CD4-positive, CD25-positive, alpha-beta regulatory T cell (primary cell): ENCODE results near the gene LRPAP1. TPM values are rescaled to one million over a fixed set of nuclear protein-coding genes. Genes with fewer than 3 reads are reported as not detected.

Experiments
- ATAC-seq, 2 donors: fragments of 150-1000 bp; cut with Tn5 transposase; one replicate each; pipeline ENCODE4 v1.10.0; 2021; ENCODE audit warnings: low read depth in 2 of 2, moderate number of reproducible peaks in 2 of 2, moderate library complexity in 1 of 2
- DNase-seq, 3 donors: peaks; one replicate each; pipeline versions ENCODE4 v3.0.0 to v3.0.0-alpha.2; 2012 to 2022; ENCODE audit warnings: mixed read lengths in 1 of 3
- H3K27ac ChIP-seq: one replicate; pipeline ENCODE4 v1.7.0; 2013; ENCODE audit warnings: mild to moderate bottlenecking, low read length; ENCODE audit not compliant: insufficient read depth, poor library complexity, severe bottlenecking
- H3K27me3 ChIP-seq: one replicate; pipeline ENCODE4 v1.7.0; 2013; ENCODE audit warnings: low read length; ENCODE audit not compliant: control insufficient read depth, insufficient read depth
- H3K36me3 ChIP-seq: one replicate; pipeline ENCODE4 v1.7.0; 2013; ENCODE audit warnings: mild to moderate bottlenecking, low read length, moderate library complexity; ENCODE audit not compliant: control insufficient read depth, insufficient read depth
- H3K4me1 ChIP-seq: 2 replicates; pipeline ENCODE4 v1.7.0; 2013; ENCODE audit warnings: mild to moderate bottlenecking, low read length; ENCODE audit not compliant: insufficient read depth, control insufficient read depth, poor library complexity, severe bottlenecking
- H3K4me3 ChIP-seq: one replicate; pipeline ENCODE4 v1.7.0; 2013; ENCODE audit warnings: low read depth, mild to moderate bottlenecking, low read length, moderate library complexity
- H3K9me3 ChIP-seq, 2 experiments: 1 replicate in 1 of 2; 2 replicates in 1 of 2; pipeline ENCODE4 v1.7.0; 2013; ENCODE audit warnings: low read length in 2 of 2, mild to moderate bottlenecking in 1 of 2, moderate library complexity in 1 of 2; ENCODE audit not compliant: control insufficient read depth in 2 of 2
- H3K27ac Mint-ChIP-seq, 3 donors: one replicate each; pipeline ENCODE4 v1.8.0; 2020 to 2022; ENCODE audit warnings: mild to moderate bottlenecking in 3 of 3, mixed read lengths in 3 of 3, moderate library complexity in 2 of 3
- H3K27me3 Mint-ChIP-seq: one replicate; pipeline ENCODE4 v1.8.0; 2022; ENCODE audit warnings: mild to moderate bottlenecking, mixed read lengths
- H3K36me3 Mint-ChIP-seq: one replicate; pipeline ENCODE4 v1.8.0; 2020; ENCODE audit warnings: mixed read lengths
- H3K4me1 Mint-ChIP-seq, 4 donors: one replicate each; pipeline ENCODE4 v1.8.0; 2020 to 2022; ENCODE audit warnings: mixed read lengths in 4 of 4, mild to moderate bottlenecking in 1 of 4
- H3K4me3 Mint-ChIP-seq, 4 donors: one replicate each; pipeline ENCODE4 v1.8.0; 2020 to 2022; ENCODE audit warnings: mild to moderate bottlenecking in 4 of 4, mixed read lengths in 4 of 4, moderate library complexity in 3 of 4
- H3K9me3 Mint-ChIP-seq, 7 donors: one replicate each; pipeline ENCODE4 v1.8.0; 2020 to 2022; ENCODE audit warnings: mixed read lengths in 7 of 7, mild to moderate bottlenecking in 3 of 7, moderate library complexity in 2 of 7
- polyA plus RNA-seq, 4 donors: library from polyadenylated mRNA; unstranded; fragments of 300-500 nt; fragmentation: Illumina TruSeq; gene quantifications; one replicate each; pipeline ENCODE4 v1.2.3, GENCODE V29; 2021
- total RNA-seq: library from RNA; stranded (reverse); gene quantifications from one replicate; pipeline ENCODE4 v1.2.3, GENCODE V29; 2022

The LRPAP1 gene
- total and polyA plus RNA-seq, 5 donors from 2014 or later, result 78.4 to 111 (median 99.2) TPM

DNA sequence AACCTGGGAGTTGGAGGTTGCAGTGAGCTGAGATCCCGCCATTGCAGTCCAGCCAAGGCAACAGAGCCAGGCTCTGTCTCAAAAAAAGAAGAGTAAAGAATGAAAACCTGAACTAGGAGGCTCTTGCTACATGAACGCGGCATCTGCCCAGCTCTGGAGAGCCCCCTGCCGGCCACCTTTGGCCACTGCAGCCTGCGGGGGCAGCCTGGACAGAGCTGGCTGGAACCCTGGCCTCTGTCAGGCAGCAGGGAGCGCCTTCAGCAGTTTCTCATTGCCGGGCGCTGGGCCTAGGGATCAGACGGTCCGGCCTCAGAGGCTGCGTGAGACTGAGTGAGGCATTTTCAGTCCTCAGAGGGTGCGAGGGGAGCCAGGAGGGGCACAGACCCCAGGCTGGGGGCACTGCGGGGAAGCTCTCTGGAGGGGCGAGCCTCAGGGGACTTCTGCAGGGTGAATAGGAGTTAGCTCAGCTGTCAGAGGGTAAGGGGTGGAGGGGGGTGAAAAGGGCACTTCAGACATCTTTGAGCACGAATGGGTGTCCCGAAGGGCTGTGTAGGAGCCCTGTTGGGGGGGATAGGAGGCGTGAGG is 51.6 kb downstream of the LRPAP1 start:
- H3K27ac Mint-ChIP-seq, result no peak overlapping the region

DNA sequence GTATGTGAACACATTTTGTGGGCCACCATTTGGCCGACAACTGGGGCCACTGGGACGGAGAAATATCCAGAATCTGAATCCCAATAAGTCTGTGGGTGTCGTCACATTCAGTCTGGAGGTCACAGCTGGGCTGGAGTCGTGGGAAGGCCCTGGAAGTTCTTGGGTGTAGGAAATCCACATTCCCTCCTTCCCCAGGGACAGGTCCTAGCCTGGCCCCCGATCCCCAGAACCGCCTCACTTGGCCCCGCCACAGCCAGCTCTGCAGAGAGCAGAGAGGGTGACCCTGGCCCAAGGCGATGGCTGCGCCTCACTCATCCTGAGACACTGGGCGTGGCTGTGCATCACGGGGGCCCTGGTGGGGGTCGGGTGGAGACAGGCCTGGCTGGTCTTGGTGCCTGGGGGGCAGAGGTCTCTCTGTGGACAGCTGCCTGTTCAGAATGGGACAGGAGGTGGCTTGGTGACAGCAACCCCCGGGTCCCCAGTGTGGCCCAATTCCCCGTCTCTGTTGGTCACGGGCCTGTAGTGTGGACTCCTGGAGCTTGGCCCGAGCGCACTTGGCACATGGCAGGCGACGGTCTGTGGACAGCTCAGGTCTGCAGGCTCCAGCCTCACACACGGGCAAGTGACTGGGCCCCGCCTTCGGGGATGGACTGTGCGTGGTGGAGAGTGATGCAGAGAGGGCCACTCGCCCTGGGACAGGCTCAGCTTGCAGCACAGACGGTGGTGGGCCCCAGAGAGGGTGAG is 52.7 kb downstream of the LRPAP1 start:
- H3K27ac ChIP-seq, result no peak overlapping the region
- H3K9me3 Mint-ChIP-seq, result no peaks in the 10 kb centered on the region
- peaks cover 17% of the 10 kb centered on the region for H3K27me3 Mint-ChIP-seq
- H3K4me1 Mint-ChIP-seq, result peaks cover 0 to 5% (median 0%) of the 10 kb centered on the region in 4 donors
- ATAC-seq (no peak), DNase-seq (no peak)
- no peaks in the 10 kb centered on the region for H3K36me3 Mint-ChIP-seq
- H3K4me1 ChIP-seq, result no peaks in the 10 kb centered on the region
- no peaks in the 10 kb centered on the region for H3K36me3 ChIP-seq
- H3K27me3 ChIP-seq, result no peaks in the 10 kb centered on the region
- no peak overlapping the region for H3K27ac Mint-ChIP-seq
- H3K9me3 ChIP-seq, result no peaks in the 10 kb centered on the region
- H3K4me3 ChIP-seq, result no peak overlapping the region
- peak overlapping the region in 1 of 4 donors; percentile 31 for H3K4me3 Mint-ChIP-seq

More for the DNA sequence above, 51.6 kb downstream of the LRPAP1 start:
- Mint-ChIP-seq H3K4me1 (peaks cover 0 to 7% (median 0%) of the 10 kb centered on the region in 4 donors), H3K36me3 (no peaks in the 10 kb centered on the region), H3K27me3 (peaks cover 17% of the 10 kb centered on the region), H3K9me3 (peaks cover 0 to 1% (median 0%) of the 10 kb centered on the region in 7 donors), H3K4me3 (no peak overlapping the region)
- Histone ChIP-seq H3K4me3 (no peak overlapping the region), H3K27me3 (no peaks in the 10 kb centered on the region), H3K36me3 (no peaks in the 10 kb centered on the region), H3K9me3 (no peaks in the 10 kb centered on the region), H3K27ac (no peak overlapping the region), H3K4me1 (peaks cover 9% of the 10 kb centered on the region)
- DNase-seq (peak; percentile 50 to 66 (median 58)), ATAC-seq (peak; percentile 63 to 71)

DNA sequence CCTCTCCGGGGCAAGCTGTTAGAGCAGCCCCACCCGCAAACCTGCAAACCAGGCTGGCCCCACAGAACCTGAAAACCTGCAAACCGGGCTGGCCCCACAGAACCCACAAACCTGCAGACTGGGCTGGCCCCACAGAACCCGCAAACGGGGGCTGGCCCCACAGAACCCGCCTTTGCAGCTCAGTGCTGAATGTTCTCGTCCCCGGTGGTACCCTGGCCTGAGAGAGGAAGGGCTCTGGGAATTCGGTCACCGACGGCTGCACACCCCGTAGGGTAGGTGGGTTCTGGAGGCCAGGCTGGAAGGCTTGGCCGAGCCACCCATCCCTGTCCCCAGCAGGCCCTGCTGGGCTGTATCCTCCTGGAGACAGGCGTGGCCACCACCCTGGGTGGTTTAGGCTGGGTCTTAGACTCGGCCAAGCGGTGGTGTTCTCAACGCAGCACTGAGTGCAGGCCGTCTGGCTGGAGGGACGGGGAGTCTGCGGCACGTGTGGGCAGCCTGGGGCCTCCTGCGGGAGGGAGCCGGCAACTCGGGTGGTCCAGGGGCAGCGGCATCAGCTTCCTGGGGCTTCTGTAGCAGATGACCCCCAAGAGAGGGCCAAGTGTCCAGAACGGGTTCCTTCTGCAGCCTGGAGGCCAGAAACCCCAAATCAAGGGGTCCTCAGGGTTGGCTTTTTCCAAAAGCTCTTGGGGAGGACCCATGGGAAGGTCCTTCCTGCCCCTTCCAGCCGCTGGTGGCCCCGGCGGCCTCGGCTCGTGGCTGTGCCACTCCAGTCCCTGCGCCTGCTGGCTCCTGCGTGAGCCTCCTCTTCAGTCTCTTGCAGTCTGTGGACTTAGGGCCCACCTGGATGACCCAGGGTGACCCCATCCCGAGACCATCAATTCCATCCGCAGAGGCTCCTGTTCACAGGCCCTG is 53.5 kb downstream of the LRPAP1 start:
- no peaks in the 10 kb centered on the region for H3K9me3 Mint-ChIP-seq
- H3K27me3 Mint-ChIP-seq, result peaks cover 17% of the 10 kb centered on the region
- DNase-seq (no peak), ATAC-seq (no peak)
- H3K36me3 Mint-ChIP-seq, result no peaks in the 10 kb centered on the region
- H3K4me3 ChIP-seq, result no peak overlapping the region
- no peaks in the 10 kb centered on the region for H3K4me1 ChIP-seq
- H3K4me1 Mint-ChIP-seq, result peaks cover 0 to 5% (median 0%) of the 10 kb centered on the region in 4 donors
- no peaks in the 10 kb centered on the region for H3K9me3 ChIP-seq
- H3K27ac Mint-ChIP-seq, result no peak overlapping the region
- H3K27ac ChIP-seq, result no peak overlapping the region
- no peaks in the 10 kb centered on the region for H3K27me3 ChIP-seq
- H3K4me3 Mint-ChIP-seq, result no peak overlapping the region
- no peaks in the 10 kb centered on the region for H3K36me3 ChIP-seq

DNA sequence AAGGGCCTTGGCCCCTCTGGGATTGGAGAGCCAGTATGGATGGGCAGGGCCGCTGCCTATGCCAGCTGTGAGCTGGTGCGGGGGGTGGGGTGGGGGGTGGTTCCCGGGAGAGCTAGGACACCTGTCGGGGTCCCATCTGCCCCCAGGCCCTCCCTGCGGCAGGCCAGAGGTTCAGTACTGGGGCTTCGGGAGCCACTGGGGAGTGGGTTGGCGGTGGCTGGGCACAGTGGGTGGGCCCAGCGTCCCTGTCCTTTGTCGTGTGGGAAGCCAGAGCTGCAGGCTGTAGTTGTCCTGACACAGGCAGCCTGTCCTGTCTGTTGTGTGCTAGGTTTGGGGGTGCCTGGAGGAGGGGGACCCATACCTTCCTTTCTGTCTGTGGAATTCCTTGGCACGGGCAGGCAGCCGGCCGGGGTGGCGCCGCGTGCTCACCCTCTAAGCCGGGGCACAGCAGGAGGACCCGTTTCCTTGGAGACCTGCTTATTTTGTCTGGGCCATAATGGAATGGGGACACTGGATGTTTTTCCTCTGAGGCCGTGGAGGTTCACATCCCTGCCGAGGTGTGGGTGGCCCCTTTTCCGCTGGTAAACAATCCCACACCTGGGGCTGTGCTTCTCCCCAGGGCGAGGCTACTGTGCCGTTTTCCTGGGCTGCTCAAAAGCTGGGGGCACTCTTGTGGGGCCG is 54.3 kb downstream of the LRPAP1 start:
- peaks cover 0 to 5% (median 0%) of the 10 kb centered on the region in 4 donors for H3K4me1 Mint-ChIP-seq
- Histone ChIP-seq H3K4me3 (no peak overlapping the region), H3K27ac (no peak overlapping the region), H3K4me1 (no peaks in the 10 kb centered on the region), H3K36me3 (no peaks in the 10 kb centered on the region), H3K27me3 (no peaks in the 10 kb centered on the region), H3K9me3 (no peaks in the 10 kb centered on the region)
- H3K4me3 Mint-ChIP-seq, result no peak overlapping the region
- ATAC-seq (no peak), DNase-seq (no peak)
- H3K27me3 Mint-ChIP-seq, result peaks cover 17% of the 10 kb centered on the region
- H3K36me3 Mint-ChIP-seq, result no peaks in the 10 kb centered on the region
- H3K9me3 Mint-ChIP-seq, result no peaks in the 10 kb centered on the region
- no peak overlapping the region for H3K27ac Mint-ChIP-seq

DNA sequence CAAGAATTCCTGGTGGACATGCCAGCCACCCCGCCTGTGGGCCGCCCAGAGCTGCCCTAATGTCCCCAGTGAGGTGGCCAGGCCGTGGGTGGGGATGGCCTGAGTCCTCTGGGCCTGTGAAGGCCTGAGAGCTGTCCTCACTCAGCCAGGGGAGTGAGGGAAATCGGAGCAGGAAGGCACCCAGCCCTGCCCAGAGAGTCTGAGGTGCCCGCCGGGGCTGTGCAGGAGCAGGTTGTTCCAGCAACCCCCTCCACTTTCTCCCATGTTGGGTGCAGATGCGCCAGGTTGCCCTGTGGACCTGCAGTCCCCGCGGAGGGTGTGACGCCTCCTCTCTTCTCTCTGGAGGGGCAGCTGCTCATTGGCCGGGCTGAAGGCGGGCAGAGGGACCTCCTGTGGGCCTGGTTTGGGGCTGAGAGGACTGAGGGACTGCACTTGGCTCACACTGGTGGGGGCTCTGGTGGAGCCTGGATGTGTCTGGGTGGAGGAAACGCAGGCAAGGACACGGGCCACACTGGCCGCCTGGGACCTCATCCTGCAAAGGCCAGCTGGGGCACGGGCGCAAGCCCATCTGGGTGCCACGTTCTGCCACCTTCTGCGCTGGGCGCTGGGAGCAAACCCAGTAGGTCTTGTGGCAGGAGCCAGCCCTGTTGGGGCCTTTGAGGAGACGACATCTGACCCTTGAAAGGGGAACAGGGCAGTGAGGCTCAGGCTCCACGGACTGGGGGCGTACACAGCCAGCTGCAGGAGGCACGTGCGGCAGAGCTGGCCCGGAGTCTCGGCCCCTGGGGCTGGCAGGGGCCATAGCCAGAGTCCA is 55.1 kb downstream of the LRPAP1 start:
- no peak for DNase-seq
- Histone ChIP-seq H3K27ac (no peak overlapping the region), H3K4me1 (no peaks in the 10 kb centered on the region), H3K27me3 (no peaks in the 10 kb centered on the region), H3K36me3 (no peaks in the 10 kb centered on the region), H3K4me3 (no peak overlapping the region), H3K9me3 (no peaks in the 10 kb centered on the region)
- no peak overlapping the region for H3K4me3 Mint-ChIP-seq
- no peak overlapping the region for H3K27ac Mint-ChIP-seq
- peaks cover 17% of the 10 kb centered on the region for H3K27me3 Mint-ChIP-seq
- no peaks in the 10 kb centered on the region for H3K36me3 Mint-ChIP-seq
- no peak for ATAC-seq
- H3K9me3 Mint-ChIP-seq, result no peaks in the 10 kb centered on the region
- H3K4me1 Mint-ChIP-seq, result peaks cover 0 to 5% (median 0%) of the 10 kb centered on the region in 4 donors

DNA sequence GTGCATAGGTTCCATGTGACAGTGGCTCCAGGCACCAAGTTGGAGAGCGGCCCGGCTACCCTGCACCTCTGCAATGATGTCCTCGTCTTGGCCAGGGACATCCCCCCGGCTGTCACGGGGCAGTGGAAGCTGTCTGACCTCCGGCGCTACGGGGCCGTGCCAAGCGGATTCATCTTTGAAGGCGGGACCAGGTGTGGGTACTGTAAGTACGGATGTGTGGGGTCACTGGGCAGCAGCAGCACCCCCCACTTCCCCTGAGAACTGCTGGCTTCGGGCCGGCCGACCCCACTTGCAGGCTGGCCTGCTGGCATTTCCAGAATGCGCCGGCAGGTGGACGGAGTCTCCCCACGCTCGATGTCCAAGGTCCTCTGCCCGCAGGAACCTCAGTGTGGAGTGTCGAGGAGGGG is 55.9 kb downstream of the LRPAP1 start:
- Mint-ChIP-seq H3K9me3 (no peaks in the 10 kb centered on the region), H3K4me1 (peaks cover 0 to 5% (median 0%) of the 10 kb centered on the region in 4 donors), H3K27me3 (peaks cover 17% of the 10 kb centered on the region), H3K36me3 (no peaks in the 10 kb centered on the region), H3K4me3 (no peak overlapping the region), H3K27ac (no peak overlapping the region)
- no peaks in the 10 kb centered on the region for H3K36me3 ChIP-seq
- ATAC-seq, result no peak
- H3K4me1 ChIP-seq, result no peaks in the 10 kb centered on the region
- H3K27me3 ChIP-seq, result no peaks in the 10 kb centered on the region
- no peak overlapping the region for H3K27ac ChIP-seq
- no peak overlapping the region for H3K4me3 ChIP-seq
- no peaks in the 10 kb centered on the region for H3K9me3 ChIP-seq
- DNase-seq, result no peak
